ENCODE measurements around the gene DDX24.

GRCh38 chr14:94110552-94111181 lies 29.7 kb upstream of the DDX24 start, which contains the start of gene IFI27:
- TF ChIP-seq EZH2phosphoT487 (IDR thresholded peaks at IDR 0.05; ENCODE audit: insufficient read depth, low read depth) (no peak), EZH2 (IDR thresholded peaks at IDR 0.05; ENCODE audit: insufficient read depth, poor library complexity, severe bottlenecking) (no peak)
